HG02970 (cell line): ENCODE measurements around the gene SERHL2.

ENCODE experiments used
- ATAC-seq: cut with Tn5 transposase; IDR thresholded peaks from one replicate; pipeline ENCODE4 v1.9.1; 2021; ENCODE audit warnings: mild to moderate bottlenecking, moderate library complexity, moderate number of reproducible peaks; ENCODE audit not compliant: unreplicated experiment, low FRiP score

SERHL2 gene

DNA sequence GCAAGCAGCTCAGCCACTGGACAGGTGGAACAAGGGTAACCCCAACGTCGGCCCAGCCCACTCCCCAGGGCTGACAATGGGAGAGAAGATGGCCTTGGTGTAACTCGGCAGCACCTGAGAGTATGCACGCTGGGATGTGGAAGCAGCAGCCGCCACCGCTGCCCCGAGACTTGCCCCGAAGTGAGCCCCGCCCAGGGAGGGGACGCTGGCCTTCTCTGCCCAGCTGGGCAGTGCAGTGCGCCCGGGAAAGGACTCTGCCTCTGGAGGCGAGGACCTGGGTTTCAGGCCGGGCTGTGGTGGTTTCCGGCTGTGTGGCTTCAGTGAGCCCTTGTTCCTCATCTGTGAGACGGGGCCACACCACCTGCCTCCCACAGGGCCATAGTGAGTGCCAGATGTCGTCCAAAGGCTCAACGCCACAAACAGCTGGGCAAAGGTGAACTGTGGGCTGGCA, 69.6 kb downstream of the SERHL2 start:
- ATAC-seq: no peak
